HEK293 (cell line): ENCODE results near the gene FGD5.

ENCODE experiments used
- CTCF ChIA-PET: fragments of 350-600 bp; formaldehyde crosslinking; extraction: SDS; loops from one replicate; lab custom pipeline; 2021; ENCODE audit warnings: antibody characterized with exemption; lab: Yijun Ruan, JAX
- POLR2A ChIA-PET: fragments of 300-600 bp; formaldehyde crosslinking; extraction: SDS; loops from one replicate; lab custom pipeline; 2020; ENCODE audit warnings: antibody characterized with exemption, inconsistent platforms; lab: Yijun Ruan, JAX
- H3K27ac ChIP-seq: fragments of 200-500 bp; sonication (Bioruptor generic); 2 replicates; pipeline ENCODE4 v1.5.1; 2014; ENCODE audit warnings: low read depth, low read length, control low read depth, inconsistent platforms; ENCODE audit errors: extremely low read depth
- H3K36me3 ChIP-seq, 2 experiments: fragments of 200-500 bp in 1 of 2; sonication (Bioruptor generic) in 1 of 2; 1 replicate in 1 of 2; 2 replicates in 1 of 2; pipeline ENCODE4 v1.5.1; 2014 to 2017; ENCODE audit warnings: inconsistent platforms in 2 of 2, low read length in 2 of 2; ENCODE audit not compliant: control insufficient read depth in 2 of 2, insufficient read depth in 1 of 2
- H3K4me1 ChIP-seq: fragments of 200-500 bp; sonication (Bioruptor generic); 2 replicates; pipeline ENCODE4 v1.5.1; 2014; ENCODE audit warnings: mild to moderate bottlenecking, low read length, inconsistent platforms; ENCODE audit not compliant: control insufficient read depth, insufficient read depth
- H3K4me3 ChIP-seq: 2 replicates; pipeline ENCODE4 v1.5.1; 2011; ENCODE audit warnings: low read depth, mild to moderate bottlenecking, control low read depth, low read length, moderate library complexity
- H3K9me3 ChIP-seq: fragments of 200-500 bp; sonication (Bioruptor generic); 2 replicates; pipeline ENCODE4 v1.5.1; 2014; ENCODE audit warnings: low read depth, low read length, inconsistent platforms; ENCODE audit not compliant: control insufficient read depth, insufficient read depth
- BCL6B ChIP-seq: fragments of 450-650 bp; formaldehyde crosslinking; IDR thresholded peaks from 2 replicates; pipeline ENCODE4 v1.5.1; 2017; ENCODE audit warnings: missing biosample characterization, missing genetic modification characterization
- PBX3 ChIP-seq: sonication (generic); formaldehyde crosslinking; IDR thresholded peaks from 2 replicates; pipeline ENCODE4 v1.8.1; 2022; ENCODE audit warnings: mild to moderate bottlenecking, moderate library complexity, missing genetic modification reagents
- PRDM1 ChIP-seq: fragments of 450-650 bp; formaldehyde crosslinking; IDR thresholded peaks from 2 replicates; pipeline ENCODE4; 2016; ENCODE audit warnings: missing biosample characterization, missing genetic modification characterization
- PRDM10 ChIP-seq: fragments of 450-650 bp; formaldehyde crosslinking; IDR thresholded peaks from 2 replicates; pipeline ENCODE4 v1.5.1; 2016; ENCODE audit warnings: missing biosample characterization, missing genetic modification characterization
- SCRT1 ChIP-seq: fragments of 450-650 bp; formaldehyde crosslinking; IDR thresholded peaks from 2 replicates; pipeline ENCODE4 v1.5.1; 2016; ENCODE audit warnings: missing biosample characterization, missing genetic modification characterization, borderline replicate concordance
- SCRT2 ChIP-seq: fragments of 450-650 bp; formaldehyde crosslinking; IDR thresholded peaks from 2 replicates; pipeline ENCODE4 v1.5.1; 2016; ENCODE audit warnings: missing biosample characterization, missing genetic modification characterization
- SP7 ChIP-seq: fragments of 450-650 bp; formaldehyde crosslinking; IDR thresholded peaks from 2 replicates; pipeline ENCODE4 v1.5.1; 2016; ENCODE audit warnings: missing biosample characterization, missing genetic modification characterization
- YY1 ChIP-seq: fragments of 450-650 bp; formaldehyde crosslinking; IDR thresholded peaks from 2 replicates; pipeline ENCODE4 v1.5.1; 2018; ENCODE audit warnings: missing biosample characterization, missing genetic modification characterization
- ZBTB10 ChIP-seq: fragments of 450-650 bp; formaldehyde crosslinking; IDR thresholded peaks from 2 replicates; pipeline ENCODE4 v1.5.1; 2016; ENCODE audit warnings: missing biosample characterization, missing genetic modification characterization
- ZBTB17 ChIP-seq: fragments of 450-650 bp; formaldehyde crosslinking; IDR thresholded peaks from 2 replicates; pipeline ENCODE4 v1.5.1; 2016; ENCODE audit warnings: missing biosample characterization, missing genetic modification characterization
- ZEB2 ChIP-seq: fragments of 450-650 bp; formaldehyde crosslinking; IDR thresholded peaks from 2 replicates; pipeline ENCODE4 v1.5.1; 2016; ENCODE audit warnings: missing biosample characterization, missing genetic modification characterization
- ZFP3 ChIP-seq: fragments of 450-650 bp; formaldehyde crosslinking; IDR thresholded peaks from 2 replicates; pipeline ENCODE4 v1.5.1; 2016; ENCODE audit warnings: low read depth, missing biosample characterization, missing genetic modification characterization
- ZIC2 ChIP-seq: fragments of 450-650 bp; formaldehyde crosslinking; IDR thresholded peaks from 2 replicates; pipeline ENCODE4 v1.5.1; 2016; ENCODE audit warnings: missing biosample characterization, missing genetic modification characterization
- ZNF10 ChIP-seq: fragments of 450-650 bp; formaldehyde crosslinking; IDR thresholded peaks from 2 replicates; pipeline ENCODE4 v1.5.1; 2017; ENCODE audit warnings: missing biosample characterization, missing genetic modification characterization
- ZNF16 ChIP-seq: fragments of 450-650 bp; formaldehyde crosslinking; IDR thresholded peaks from 2 replicates; pipeline ENCODE4 v1.5.1; 2016; ENCODE audit warnings: low read depth, missing biosample characterization, missing genetic modification characterization
- ZNF184 ChIP-seq: fragments of 450-650 bp; IDR thresholded peaks from 2 replicates; pipeline ENCODE4 v1.5.1; 2018; ENCODE audit warnings: missing biosample characterization, mild to moderate bottlenecking, missing genetic modification characterization
- ZNF302 ChIP-seq: fragments of 450-650 bp; formaldehyde crosslinking; IDR thresholded peaks from 2 replicates; pipeline ENCODE4 v1.5.1; 2016; ENCODE audit warnings: missing biosample characterization, missing genetic modification characterization, low read depth
- ZNF514 ChIP-seq: fragments of 450-650 bp; formaldehyde crosslinking; IDR thresholded peaks from 2 replicates; pipeline ENCODE4 v1.5.1; 2016; ENCODE audit warnings: missing biosample characterization, missing genetic modification characterization
- ZNF561 ChIP-seq: fragments of 450-650 bp; IDR thresholded peaks from 2 replicates; pipeline ENCODE4 v1.5.1; 2018; ENCODE audit warnings: missing biosample characterization, missing genetic modification characterization, borderline replicate concordance
- ZNF600 ChIP-seq: fragments of 450-650 bp; formaldehyde crosslinking; IDR thresholded peaks from 2 replicates; pipeline ENCODE4 v1.5.1; 2016; ENCODE audit warnings: missing biosample characterization, missing genetic modification characterization
- ZNF660 ChIP-seq: fragments of 450-650 bp; IDR thresholded peaks from 2 replicates; pipeline ENCODE4 v1.5.1; 2018; ENCODE audit warnings: missing biosample characterization, mild to moderate bottlenecking, missing genetic modification characterization
- ZNF768 ChIP-seq: fragments of 450-650 bp; formaldehyde crosslinking; IDR thresholded peaks from 2 replicates; pipeline ENCODE4 v1.5.1; 2018; ENCODE audit warnings: missing biosample characterization, mild to moderate bottlenecking, missing genetic modification characterization

Gene FGD5

GRCh38 chr3:14822670-14823390 is 4.1 kb downstream of the FGD5 start:
- no peak for TF ChIP-seq ZNF514 (tag by site-specific recombination)
- 0 out of 2 replicates have a peak, but pooled peaks have one; percentile 15 for TF ChIP-seq ZNF561 (tag by site-specific recombination)
- TF ChIP-seq PBX3, result no peak
- TF ChIP-seq PRDM1 (tag by site-specific recombination), result no peak
- TF ChIP-seq ZBTB17, result 0 out of 2 replicates have a peak, but pooled peaks have one; percentile 18
- no peak for TF ChIP-seq YY1 (tag by site-specific recombination)
- TF ChIP-seq ZNF10 (tag by site-specific recombination), result peak; percentile 69
- no peak for TF ChIP-seq ZFP3 (tag by site-specific recombination)
- peak; percentile 54 for TF ChIP-seq ZNF600 (tag by site-specific recombination)
- peak; percentile 83 for TF ChIP-seq PRDM10 (tag by site-specific recombination)
- TF ChIP-seq ZNF660 (tag by site-specific recombination), result no peak
- TF ChIP-seq ZNF302 (tag by site-specific recombination), result no peak
- TF ChIP-seq ZEB2, result no peak; the same call in 1 of the 2 replicates
- no peak for TF ChIP-seq ZNF184 (tag by site-specific recombination)
- no peak for TF ChIP-seq BCL6B (tag by site-specific recombination)
- TF ChIP-seq ZNF768 (tag by site-specific recombination), result no peak
- TF ChIP-seq SCRT1 (tag by site-specific recombination), result peak; percentile 58
- 0 out of 2 replicates have a peak, but pooled peaks have one; percentile 32 for TF ChIP-seq ZIC2 (tag by site-specific recombination)
- TF ChIP-seq ZBTB10 (tag by site-specific recombination), result no peak
- peak; percentile 78; the same call in 1 of the 2 replicates for TF ChIP-seq SCRT2 (tag by site-specific recombination)
- no peak for TF ChIP-seq SP7 (tag by site-specific recombination)
- no peak for TF ChIP-seq ZNF16 (tag by site-specific recombination)
- CTCF ChIA-PET, result interaction anchor here (0.6 to 1.3 kb wide), 4 partner anchors 8 to 76 kb away, joined by 3 to 4 read pairs (median 3); no protein-coding TSS in a partner anchor
- H3K4me3 ChIP-seq, result no peak overlapping the region
- H3K9me3 ChIP-seq, result no peaks in the 10 kb centered on the region
- POLR2A ChIA-PET, result interaction anchor here (1.1 kb wide), 1 partner anchor 171 kb away, joined by 3 read pairs; the partner anchor contains the start of gene CCDC174
- H3K27ac ChIP-seq, result no peak overlapping the region; the same call in 1 of the 2 replicates
- H3K36me3 ChIP-seq, result no peaks in the 10 kb centered on the region
- peaks cover 14% of the 10 kb centered on the region for H3K4me1 ChIP-seq
